OCI-LY7 (cell line): ENCODE measurements around the gene NR2C2AP. TPM values are rescaled to one million over a fixed set of nuclear protein-coding genes. Genes with fewer than 3 reads are reported as not detected.

Source experiments
- BruUV-seq: library from RNA; stranded (reverse); fragments of 400-500 nt; replicated peaks from 2 replicates; lab custom pipeline; 2021; lab: Mats Ljungman, UMichigan
- CTCF ChIA-PET: fragments of 300-600 bp; sonication (Branson Sonifier 250); formaldehyde crosslinking; loops from one replicate; lab custom pipeline; 2022; ENCODE audit warnings: antibody characterized with exemption; ENCODE audit not compliant: unreplicated experiment; lab: Charles Lee
- POLR2A ChIA-PET: fragments of 300-600 bp; sonication (Branson Sonifier 250); formaldehyde crosslinking; loops from one replicate; lab custom pipeline; 2022; ENCODE audit warnings: antibody characterized with exemption; lab: Charles Lee
- DNase-seq: peaks from one replicate; pipeline ENCODE4 v3.0.0-alpha.2; 2015; ENCODE audit warnings: low spot score
- H2AFZ ChIP-seq: fragments of 200-600 bp; sonication (generic), shearing (Covaris generic); 2 replicates; pipeline ENCODE4 v1.6.1; 2014; ENCODE audit warnings: mild to moderate bottlenecking, antibody characterized with exemption, low read length, moderate library complexity
- H3K27ac ChIP-seq: fragments of 200-600 bp; sonication (generic); 2 replicates; pipeline ENCODE4 v1.5.1; 2014; ENCODE audit warnings: mixed run types, low read depth, mild to moderate bottlenecking, moderate library complexity, low read length, inconsistent platforms; ENCODE audit not compliant: poor library complexity, severe bottlenecking
- H3K36me3 ChIP-seq: fragments of 200-600 bp; sonication (generic); 2 replicates; pipeline ENCODE4 v1.6.1; 2014; ENCODE audit warnings: mild to moderate bottlenecking, antibody characterized with exemption, low read length, moderate library complexity, mixed read lengths; ENCODE audit not compliant: insufficient read depth
- H3K4me1 ChIP-seq: fragments of 200-600 bp; sonication (generic); 2 replicates; pipeline ENCODE4 v1.5.1; 2014; ENCODE audit warnings: mild to moderate bottlenecking, low read length; ENCODE audit not compliant: insufficient read depth, poor library complexity, severe bottlenecking
- H3K4me2 ChIP-seq: fragments of 200-600 bp; sonication (generic); 2 replicates; pipeline ENCODE4 v1.6.1; 2014; ENCODE audit warnings: mild to moderate bottlenecking, low read length
- H3K4me3 ChIP-seq: fragments of 200-600 bp; sonication (generic); 2 replicates; pipeline ENCODE4 v1.5.1; 2014; ENCODE audit warnings: mild to moderate bottlenecking, low read depth, low read length; ENCODE audit not compliant: poor library complexity, severe bottlenecking
- H3K79me2 ChIP-seq: fragments of 200-600 bp; sonication (generic); 2 replicates; pipeline ENCODE4 v1.6.1; 2016; ENCODE audit warnings: low read depth, mild to moderate bottlenecking, low read length, moderate library complexity, mixed read lengths; ENCODE audit not compliant: insufficient read depth
- H3K9me2 ChIP-seq: fragments of 200-600 bp; sonication (generic); 2 replicates; pipeline ENCODE4 v1.6.1; 2016; ENCODE audit warnings: mild to moderate bottlenecking, low read length, mixed read lengths; ENCODE audit not compliant: insufficient read depth
- H3K9me3 ChIP-seq: fragments of 200-600 bp; sonication (generic); 2 replicates; pipeline ENCODE4 v1.6.1; 2014; ENCODE audit warnings: mild to moderate bottlenecking, mixed run types, low read length, mixed read lengths
- H4K20me1 ChIP-seq: fragments of 200-600 bp; sonication (generic); 2 replicates; pipeline ENCODE4 v1.6.1; 2014; ENCODE audit warnings: mild to moderate bottlenecking, antibody characterized with exemption, low read length, moderate library complexity, mixed read lengths; ENCODE audit not compliant: insufficient read depth
- CTCF ChIP-seq: fragments of 200-600 bp; sonication (generic); conservative IDR thresholded peaks from 2 replicates; pipeline ENCODE4 v1.5.1; 2014; ENCODE audit warnings: mild to moderate bottlenecking, antibody characterized with exemption, low read length, moderate library complexity, mixed read lengths
- EZH2phosphoT487 ChIP-seq: fragments of 200-600 bp; sonication (generic); IDR thresholded peaks from 2 replicates; pipeline ENCODE4 v1.6.1; 2018; ENCODE audit warnings: low read depth, borderline replicate concordance, mild to moderate bottlenecking, mixed run types, antibody characterized with exemption, low read length, moderate library complexity, mixed read lengths
- intact Hi-C: fragments of 100-400 bp; cut with micrococcal nuclease; formaldehyde crosslinking; loops from one replicate; pipeline ENCODE4 v1.10.0; 2022; ENCODE audit not compliant: unreplicated experiment
- total RNA-seq, 2 experiments: library from RNA; depleted of rRNA in 1 of 2; stranded (reverse); fragments of >200 nt in 1 of 2; shearing (Covaris generic) in 1 of 2; gene quantifications; 2 replicates each; pipeline ENCODE4 v1.2.3, GENCODE V29; 2014 to 2022

Gene NR2C2AP
- total RNA-seq, 2 experiments from 2014 or later = 27.3 to 29.7 TPM

- CTCF ChIA-PET = interaction anchor here (0.5 to 1.2 kb wide), 2 partner anchors 11 to 141 kb away, joined by 3 to 7 read pairs; partner anchors contain the start of gene NR2C2AP
- H3K9me3 ChIP-seq = no peaks in the 10 kb centered on the region
- H3K4me2 ChIP-seq = peak within 1 kb of the TSS; percentile 93
- peaks cover 34% of the 10 kb centered on the region for H3K79me2 ChIP-seq
- H3K27ac ChIP-seq = peak within 1 kb of the TSS; percentile 89
- no peaks in the 10 kb centered on the region for H3K9me2 ChIP-seq
- peaks cover 23% of the 10 kb centered on the region for H3K36me3 ChIP-seq
- no TSS peak for BruUV-seq
- peak within 1 kb of the TSS; percentile 87; the same call in 1 of the 2 replicates for H2AFZ ChIP-seq
- H4K20me1 ChIP-seq = no peaks in the 10 kb centered on the region
- DNase-seq = peak; percentile 100
- TF ChIP-seq CTCF (no peak), EZH2phosphoT487 (no peak)
- peak within 1 kb of the TSS; percentile 93 for H3K4me3 ChIP-seq
- POLR2A ChIA-PET = interaction anchor here (0.8 to 2.4 kb wide), 5 partner anchors 10 to 36 kb away, joined by 3 to 24 read pairs (median 3); partner anchors contain the start of genes MEF2B and NR2C2AP
- H3K4me1 ChIP-seq = peaks cover 31% of the 10 kb centered on the region
- intact Hi-C loops = loop anchor here (1.0 to 5.0 kb wide), 3 partner anchors 170 to 298 kb away; partner anchors contain the start of gene GATAD2A
These were observed 10.9 kb downstream of the NR2C2AP start, which contains the start of the genes BORCS8 and RFXANK for GRCh38 chr19:19192078-19192882. TSS of gene BORCS8 (minus strand) at chr19:19192152. CDS start at chr19:19192117, 35 bp downstream. TSS of gene RFXANK (plus strand) at chr19:19192258. CDS start at chr19:19193947, 1,689 bp downstream.

DNA sequence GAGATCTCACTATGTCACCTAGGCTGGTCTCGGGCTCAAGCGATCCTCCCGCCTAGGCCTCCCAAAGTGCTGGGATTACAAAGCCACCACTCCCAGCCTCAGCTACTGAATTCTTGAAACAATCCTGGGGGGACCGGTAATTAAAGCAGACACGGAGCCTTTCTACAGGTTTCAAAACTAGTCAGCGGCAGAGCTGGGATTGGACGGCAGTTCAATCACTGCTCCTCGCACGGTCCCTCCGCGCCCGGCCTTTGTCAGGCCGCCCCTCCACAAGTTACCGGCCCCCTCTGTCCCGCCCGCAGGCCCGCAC, 11.5 kb downstream of the NR2C2AP start:
- ChIA-PET CTCF (no interaction called here), POLR2A (interaction anchor here (1.1 to 2.4 kb wide), 3 partner anchors 10 to 35 kb away, joined by 3 to 24 read pairs (median 3); partner anchors contain the start of gene NR2C2AP)
- Histone ChIP-seq H3K4me3 (peak overlapping the region; percentile 93), H4K20me1 (no peaks in the 10 kb centered on the region), H3K27ac (peak overlapping the region; percentile 89), H3K4me1 (peaks cover 31% of the 10 kb centered on the region), H2AFZ (peak overlapping the region; percentile 45; the same call in 1 of the 2 replicates), H3K9me3 (no peaks in the 10 kb centered on the region), H3K79me2 (peaks cover 34% of the 10 kb centered on the region), H3K4me2 (peak overlapping the region; percentile 84), H3K36me3 (peaks cover 22% of the 10 kb centered on the region), H3K9me2 (no peaks in the 10 kb centered on the region)
- intact Hi-C loops = loop anchor here (1.0 to 5.0 kb wide), 3 partner anchors 171 to 299 kb away; partner anchors contain the start of gene GATAD2A
- no TSS peak for BruUV-seq
- no peak for TF ChIP-seq CTCF
- no peak for TF ChIP-seq EZH2phosphoT487
- no peak for DNase-seq
